ENCODE measurements around the gene UNC80.
A peak's percentile ranks its signal among the peaks of the same experiment; 100 is the strongest.
"Not testable (repeated sequence)": the region's sequence is repeated elsewhere in the genome, so short reads cannot be mapped to it uniquely, and the experiment has no call there.

UNC80 gene, protein sequence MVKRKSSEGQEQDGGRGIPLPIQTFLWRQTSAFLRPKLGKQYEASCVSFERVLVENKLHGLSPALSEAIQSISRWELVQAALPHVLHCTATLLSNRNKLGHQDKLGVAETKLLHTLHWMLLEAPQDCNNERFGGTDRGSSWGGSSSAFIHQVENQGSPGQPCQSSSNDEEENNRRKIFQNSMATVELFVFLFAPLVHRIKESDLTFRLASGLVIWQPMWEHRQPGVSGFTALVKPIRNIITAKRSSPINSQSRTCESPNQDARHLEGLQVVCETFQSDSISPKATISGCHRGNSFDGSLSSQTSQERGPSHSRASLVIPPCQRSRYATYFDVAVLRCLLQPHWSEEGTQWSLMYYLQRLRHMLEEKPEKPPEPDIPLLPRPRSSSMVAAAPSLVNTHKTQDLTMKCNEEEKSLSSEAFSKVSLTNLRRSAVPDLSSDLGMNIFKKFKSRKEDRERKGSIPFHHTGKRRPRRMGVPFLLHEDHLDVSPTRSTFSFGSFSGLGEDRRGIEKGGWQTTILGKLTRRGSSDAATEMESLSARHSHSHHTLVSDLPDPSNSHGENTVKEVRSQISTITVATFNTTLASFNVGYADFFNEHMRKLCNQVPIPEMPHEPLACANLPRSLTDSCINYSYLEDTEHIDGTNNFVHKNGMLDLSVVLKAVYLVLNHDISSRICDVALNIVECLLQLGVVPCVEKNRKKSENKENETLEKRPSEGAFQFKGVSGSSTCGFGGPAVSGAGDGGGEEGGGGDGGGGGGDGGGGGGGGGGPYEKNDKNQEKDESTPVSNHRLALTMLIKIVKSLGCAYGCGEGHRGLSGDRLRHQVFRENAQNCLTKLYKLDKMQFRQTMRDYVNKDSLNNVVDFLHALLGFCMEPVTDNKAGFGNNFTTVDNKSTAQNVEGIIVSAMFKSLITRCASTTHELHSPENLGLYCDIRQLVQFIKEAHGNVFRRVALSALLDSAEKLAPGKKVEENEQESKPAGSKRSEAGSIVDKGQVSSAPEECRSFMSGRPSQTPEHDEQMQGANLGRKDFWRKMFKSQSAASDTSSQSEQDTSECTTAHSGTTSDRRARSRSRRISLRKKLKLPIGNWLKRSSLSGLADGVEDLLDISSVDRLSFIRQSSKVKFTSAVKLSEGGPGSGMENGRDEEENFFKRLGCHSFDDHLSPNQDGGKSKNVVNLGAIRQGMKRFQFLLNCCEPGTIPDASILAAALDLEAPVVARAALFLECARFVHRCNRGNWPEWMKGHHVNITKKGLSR (N-terminal part only)

DNA sequence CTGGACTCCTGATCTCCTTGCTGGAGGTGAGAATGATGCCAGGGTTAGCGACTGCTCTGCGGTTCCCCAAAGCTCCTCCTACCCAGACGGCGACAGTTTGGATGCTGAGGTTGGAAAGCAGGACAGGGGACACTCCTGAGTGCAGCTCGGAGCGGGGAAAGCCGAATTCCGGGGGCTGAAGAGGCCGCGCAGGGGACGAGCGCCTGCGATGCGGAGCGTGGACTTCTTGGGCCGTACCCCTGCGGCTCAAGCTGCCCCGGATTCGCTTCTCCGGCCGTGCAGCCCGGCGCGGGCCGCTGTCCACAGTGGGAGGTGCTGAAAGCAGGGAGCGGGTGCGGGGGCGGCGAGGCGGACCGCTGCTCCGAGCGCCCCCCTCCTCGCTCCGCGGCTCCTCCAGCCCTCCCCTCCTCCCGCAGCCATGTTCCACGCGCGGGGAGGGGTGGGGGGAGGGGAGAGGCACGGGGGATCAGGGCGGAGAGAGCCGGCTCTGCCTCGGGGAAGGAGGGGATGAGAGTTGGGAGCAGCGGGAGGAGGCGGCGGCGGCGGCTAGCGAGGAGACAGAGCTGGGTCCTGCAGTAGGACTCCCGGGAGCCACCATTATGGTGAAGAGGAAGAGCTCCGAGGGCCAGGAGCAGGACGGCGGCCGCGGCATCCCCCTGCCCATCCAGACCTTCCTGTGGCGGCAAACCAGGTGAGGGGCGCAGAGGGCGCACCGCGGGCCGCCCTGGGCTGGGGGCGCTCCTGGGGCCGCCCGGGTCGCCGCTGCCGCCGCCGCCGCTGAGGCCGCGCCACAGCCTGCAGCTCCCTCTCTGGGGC is at the start of gene UNC80:
Gene UNC80 (plus strand): TSS at position 359 of the 816 bp plus-strand sequence. CDS start 241 bp downstream, at position 600.
- DNase-seq = peak in 49 of 51 donors; percentile 5 to 83 (median 56)

DNA sequence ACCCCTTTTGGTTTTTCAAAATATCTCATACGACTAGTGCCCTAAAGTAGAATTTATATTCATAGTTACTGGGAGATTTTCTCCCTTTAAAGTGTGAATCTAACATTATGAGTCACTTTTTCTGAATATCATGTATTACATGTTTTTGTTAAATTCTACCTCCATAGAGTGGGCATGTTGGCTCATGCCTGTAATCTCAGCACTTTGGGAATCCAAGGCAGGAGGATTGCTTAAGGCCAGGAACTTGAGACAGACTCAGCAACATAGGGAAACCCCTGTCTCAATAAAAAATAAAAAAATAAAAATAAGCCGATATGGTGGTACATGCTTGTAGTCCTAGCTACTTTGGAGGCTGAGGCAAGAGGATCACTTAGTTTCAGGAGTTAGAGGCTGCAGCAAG is 45.3 kb upstream of the UNC80 start:
- DNase-seq = no peak

DNA sequence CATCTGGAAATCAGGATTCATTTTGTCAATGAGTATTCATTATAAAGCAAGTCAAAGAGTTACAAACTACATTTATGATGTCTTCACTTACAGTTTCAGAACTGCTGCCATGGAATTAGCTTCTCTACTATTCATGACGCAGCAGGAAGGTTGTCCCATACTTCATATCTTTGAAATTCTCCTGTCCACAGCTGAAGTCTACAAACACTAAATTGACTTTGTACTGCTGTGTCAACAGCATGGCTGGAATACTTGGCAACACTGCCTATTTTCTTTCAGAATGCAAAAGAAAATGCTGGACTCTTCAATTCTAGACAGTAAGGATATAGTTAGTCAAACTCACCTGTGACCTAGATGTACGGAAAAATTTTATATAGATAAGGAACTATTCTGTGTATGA is 44.6 kb upstream of the UNC80 start:
- DNase-seq = no peak

DNA sequence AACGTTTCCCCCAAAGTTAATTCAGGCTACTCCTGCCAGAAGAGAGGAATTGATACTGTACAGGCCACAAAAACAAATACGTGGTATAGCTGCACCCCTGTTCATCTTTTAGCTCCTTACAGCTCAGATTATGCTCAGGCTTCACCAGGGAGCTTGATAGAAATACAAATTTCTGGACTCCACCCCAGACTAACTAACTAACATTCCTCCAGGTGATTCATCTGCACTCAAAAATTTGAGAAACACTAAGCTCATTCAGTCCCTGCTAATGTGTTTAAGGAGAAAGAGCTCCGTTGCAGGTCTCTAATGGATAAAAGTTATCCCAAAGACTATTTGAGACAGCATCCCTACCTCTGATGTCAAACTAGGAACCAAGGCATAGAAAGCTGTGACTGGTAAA is 36.8 kb upstream of the UNC80 start:
- no peak for DNase-seq

DNA sequence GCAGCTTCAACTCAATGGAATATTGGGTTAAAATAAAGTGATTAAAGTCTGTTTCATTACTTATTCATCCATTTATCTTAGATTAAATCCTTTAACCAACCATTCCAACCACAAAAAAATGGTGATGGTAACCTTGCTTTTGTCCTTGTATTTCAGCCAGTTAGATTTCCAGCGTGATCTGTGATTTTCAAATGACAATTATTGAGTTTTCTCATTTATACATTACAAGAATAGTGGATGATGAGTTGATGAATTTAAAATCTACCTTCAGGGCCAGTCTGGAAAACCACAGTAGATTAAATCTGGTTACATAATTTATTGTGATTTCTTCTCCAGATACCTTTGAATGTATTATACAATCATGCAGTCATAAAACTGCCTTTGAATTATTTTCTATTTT is 29.7 kb upstream of the UNC80 start:
- no peak for DNase-seq

DNA sequence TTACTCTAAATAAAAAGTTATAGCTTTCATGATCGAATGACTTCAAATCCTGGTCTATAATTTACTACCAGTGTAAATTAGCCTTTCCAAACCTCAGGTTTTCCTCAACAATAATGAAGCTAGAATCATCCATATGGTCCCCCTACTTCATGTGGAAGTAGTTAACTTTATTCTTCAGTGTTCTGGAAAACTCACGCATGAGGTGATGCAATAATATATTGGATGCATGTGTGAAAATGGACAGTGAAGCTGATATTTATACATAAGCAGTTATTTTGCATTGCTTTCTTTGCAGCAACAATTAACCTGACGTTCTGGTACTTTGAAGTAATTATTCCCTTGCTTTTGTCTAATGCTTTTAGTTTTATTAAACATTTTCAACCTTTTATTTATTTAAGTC is 18.6 kb upstream of the UNC80 start:
- no peak for DNase-seq

DNA sequence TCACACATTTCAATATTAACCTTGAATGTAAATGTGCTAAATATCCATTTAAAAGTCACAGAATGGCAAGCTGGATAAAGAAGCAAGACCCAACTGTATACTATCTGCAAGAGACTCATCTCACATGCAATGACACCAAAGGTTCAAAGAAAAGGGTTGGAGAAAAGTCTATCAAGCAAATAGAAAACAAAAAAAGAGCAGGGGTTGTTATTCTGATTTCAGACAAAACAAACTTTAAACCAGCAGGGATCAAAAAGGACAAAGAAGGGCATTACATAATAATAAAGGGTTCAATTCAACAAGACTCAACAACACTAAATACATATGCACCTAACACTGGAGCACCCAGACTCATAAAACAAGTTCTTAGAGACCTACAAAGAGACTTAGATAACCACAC is 14.5 kb upstream of the UNC80 start:
- DNase-seq = no peak

DNA sequence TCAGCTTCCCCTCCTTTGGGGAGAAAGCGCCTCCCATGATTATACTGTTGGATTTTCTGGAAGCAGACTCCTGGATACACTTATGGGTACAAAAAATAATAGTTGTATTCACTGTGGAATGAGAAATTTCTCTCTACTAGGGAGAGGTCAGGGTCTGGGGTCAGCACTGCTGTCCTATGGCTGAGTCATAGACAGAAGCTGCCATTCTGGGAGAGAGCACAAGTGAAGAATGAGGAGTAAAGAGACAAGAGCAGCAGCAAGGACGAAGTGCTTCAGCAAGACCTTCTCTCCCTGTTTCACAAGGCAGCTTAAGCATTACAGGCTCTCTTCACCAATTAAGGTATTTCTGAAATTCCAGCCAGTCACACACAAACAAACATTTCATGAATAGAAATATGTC is 10.1 kb upstream of the UNC80 start:
- DNase-seq = no peak

DNA sequence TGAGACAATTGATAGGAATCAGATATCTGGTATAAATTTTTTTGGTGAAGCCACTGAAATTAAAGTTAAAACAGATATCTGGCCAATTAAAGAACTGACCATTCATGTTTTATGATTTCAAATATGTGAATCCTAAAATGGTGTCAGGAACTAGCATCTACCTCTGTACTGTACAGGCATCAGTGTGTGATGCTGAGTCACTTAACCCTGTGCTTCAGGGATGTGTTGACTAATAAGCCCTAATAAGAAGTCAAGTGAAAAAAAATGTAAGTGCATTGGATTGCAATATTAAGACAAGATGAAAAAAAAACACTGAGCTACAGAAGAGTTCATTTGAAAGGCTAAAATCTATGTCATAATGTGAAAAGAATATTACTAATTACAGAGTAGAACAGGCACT is 9.1 kb upstream of the UNC80 start:
- DNase-seq = no peak

DNA sequence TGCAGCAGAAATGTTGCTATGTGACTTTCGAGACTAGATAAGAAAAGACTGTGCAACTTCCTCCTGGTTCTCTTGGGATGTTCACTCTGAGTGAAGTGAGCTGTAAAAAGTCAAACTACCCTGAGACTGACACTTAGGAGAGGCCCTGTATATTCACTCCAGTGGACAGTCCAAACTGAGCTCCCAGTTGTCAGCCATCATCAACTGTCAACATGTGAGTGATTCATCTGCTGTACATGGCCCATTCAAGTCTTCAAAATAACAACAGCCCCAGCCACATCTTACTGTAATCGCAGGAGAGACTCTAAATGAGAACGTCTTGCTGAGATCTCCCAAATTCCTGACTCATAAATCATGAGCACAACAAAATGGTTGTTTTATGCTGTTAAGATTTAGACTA is 8.5 kb upstream of the UNC80 start:
- no peak for DNase-seq

DNA sequence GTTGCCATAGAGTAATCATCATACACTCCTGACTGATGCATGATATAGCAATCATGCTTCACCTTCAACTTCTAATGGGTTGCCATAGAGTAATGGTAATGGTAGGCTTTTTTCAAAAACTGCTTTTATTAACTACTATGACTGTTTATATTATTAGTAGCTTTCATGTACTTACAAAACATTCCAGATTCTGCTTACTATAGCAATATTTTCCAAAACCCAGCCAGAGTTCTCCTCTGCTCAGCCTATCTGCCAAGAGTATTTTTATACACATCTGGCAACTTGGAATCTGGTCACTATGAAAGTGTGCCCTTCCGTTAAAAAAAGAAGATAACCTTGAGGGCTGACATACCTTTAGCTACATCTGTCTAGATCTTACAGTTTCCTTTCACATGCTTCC is 5.0 kb upstream of the UNC80 start:
- no peak for DNase-seq

DNA sequence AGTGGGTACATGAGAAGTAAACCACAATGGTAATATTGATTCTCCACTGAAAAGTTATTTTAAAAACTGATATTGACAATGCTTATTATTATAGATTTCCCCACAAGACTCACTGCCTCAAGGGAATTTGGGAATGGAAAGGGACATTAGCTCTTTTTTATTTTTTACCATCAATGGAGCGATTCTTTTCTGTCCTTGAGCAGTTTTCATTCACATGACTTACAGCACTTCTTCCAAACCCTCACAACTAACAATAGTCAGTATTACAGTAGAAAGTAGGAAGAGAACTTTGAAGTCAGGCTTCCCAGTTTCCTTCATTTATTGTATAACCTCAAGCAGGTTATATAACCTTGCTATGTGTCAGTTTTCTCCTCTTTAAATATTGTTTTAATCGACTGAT is 4.3 kb upstream of the UNC80 start:
- no peak for DNase-seq

DNA sequence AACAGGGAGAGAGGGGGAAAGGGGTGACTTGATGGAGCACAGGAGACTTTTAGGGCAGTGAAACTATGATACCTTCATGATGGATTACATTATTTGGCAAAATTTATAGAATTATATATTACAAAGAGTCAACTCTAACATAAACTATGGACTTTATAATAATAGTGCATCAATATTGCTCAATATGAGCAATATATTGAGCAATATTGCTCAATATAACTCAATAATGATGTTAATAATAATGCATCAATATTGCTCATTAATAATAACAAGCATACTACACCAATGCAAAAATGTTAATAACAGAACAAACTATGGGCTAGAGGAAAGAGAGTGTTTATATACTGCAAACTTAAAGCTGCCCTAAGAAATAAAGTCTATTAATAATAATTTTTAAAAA is 3.1 kb upstream of the UNC80 start:
- DNase-seq = no peak

DNA sequence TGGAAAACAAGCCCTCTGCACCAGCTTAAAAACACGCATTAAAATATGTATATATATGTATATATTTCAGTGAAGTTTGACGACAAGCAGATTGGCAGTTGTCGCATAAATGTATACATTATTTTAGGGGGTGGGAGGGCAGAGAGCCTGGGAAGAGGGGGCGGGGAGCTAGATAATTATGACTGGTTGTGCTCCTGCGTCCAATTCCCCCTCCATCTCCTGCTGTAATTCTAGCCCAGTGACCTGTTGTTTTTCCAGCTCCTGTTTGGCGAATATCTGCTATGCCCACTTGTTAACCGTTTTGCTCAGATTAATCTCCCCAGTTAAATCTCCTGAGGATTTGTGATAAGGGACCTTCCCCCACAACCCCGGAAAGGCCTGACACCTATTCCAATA is 656 bp downstream of the UNC80 start:
- peak in 6 of 51 donors; percentile 1 to 27 (median 13) for DNase-seq

DNA sequence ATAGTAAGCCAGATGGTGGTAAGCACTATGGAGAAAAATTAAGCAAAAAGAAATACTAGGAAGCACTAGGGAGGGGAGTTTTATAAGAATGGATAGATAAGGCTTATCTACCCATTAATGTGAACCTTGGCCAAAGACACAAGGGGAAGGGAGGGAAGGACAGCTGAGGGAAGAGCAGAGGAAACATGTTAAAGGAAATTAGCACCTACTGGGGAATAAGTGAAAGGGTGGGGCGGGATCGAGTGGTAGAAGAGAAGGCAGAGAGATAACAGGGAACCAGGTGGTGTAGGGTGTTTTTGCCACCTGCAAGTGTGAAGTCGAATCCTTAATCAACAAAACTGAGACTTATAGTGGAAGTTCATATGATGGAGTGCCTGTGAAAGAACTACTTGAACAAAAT is 1.7 kb downstream of the UNC80 start:
- DNase-seq = peak in 1 of 51 donors; percentile 12

DNA sequence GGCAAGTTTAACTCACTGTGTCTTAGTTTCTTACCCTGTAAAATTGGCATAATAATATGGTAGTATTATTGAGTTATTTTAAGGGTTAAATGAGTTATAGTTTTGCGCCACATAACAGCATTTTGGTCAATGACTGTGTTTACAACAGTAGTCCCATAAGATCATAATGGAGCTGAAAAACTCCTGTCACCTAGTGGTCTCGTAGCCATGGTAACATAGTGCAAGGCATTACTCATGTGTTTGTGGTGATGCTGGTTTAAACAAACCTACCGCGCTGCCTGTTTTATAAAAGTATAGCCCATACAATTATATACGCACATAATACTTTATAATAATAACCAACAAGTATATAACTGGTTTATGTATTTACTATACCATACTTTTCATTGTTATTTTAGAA is 15.8 kb downstream of the UNC80 start:
- DNase-seq = no peak

DNA sequence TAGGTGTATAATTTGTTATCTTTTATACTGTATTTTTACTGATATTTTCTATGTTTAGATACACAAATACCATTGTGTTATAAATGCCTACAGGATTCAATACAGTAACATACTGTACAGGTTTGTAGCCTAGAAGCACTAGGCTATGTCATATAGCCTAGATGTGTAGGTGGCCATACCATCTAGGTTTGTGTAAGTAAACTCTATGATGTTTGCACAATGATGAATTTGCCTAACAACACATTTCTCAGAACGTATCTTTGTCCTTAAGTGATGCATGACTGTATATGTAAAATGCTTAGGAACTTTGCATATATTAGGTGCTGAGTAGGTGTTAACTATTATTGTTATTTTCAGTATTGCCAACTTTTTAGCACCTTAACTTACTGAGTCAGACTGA is 17.3 kb downstream of the UNC80 start:
- no peak for DNase-seq

DNA sequence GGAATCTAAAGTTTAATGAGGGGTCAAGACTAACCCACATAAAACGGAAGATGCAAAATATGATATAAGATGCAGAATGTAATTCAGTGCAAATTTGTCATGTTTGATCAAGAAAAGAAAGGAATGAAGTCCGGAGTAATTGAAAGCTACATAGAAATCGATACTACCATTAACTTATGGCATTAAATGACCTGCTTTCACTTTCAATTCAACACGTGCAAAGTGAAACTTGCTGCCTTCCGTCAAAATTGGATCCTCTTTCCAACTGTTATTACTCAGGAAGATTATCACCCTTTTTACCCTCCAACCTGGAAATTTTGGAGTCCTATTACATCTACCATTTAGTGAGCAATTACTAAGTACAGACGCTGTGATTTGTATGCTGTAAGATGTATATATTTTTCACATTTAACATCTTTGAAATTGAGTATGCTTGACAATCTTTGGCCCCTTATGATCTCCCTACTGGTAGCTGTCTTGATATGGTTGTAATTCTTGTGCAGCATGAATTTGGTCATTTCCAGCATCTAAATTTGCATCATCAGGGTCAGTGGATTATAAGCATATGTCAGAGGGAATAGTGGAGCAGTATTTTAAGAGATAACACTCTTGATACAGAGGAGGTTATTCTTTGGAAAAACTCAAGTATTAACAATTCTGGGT is 18.6 kb downstream of the UNC80 start:
- no peak for DNase-seq

DNA sequence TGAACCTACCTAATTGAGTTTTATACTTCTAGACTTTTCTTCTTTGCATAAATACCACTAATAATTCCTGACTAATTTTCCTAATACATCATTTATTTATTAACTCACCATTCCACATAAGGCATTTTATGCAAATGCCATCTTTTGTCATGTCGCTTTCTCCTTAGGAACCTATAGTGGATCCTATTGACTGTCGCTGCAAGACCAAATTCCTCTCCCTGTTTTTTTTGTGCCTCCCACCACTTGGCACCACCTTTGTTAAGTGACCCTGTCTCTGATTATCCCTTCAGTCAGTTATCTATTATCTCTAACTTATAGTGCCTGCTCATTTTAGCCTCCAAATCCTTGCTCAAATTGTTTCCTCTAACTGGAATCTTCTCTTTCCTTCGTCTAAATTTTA is 19.5 kb downstream of the UNC80 start:
- DNase-seq = no peak

DNA sequence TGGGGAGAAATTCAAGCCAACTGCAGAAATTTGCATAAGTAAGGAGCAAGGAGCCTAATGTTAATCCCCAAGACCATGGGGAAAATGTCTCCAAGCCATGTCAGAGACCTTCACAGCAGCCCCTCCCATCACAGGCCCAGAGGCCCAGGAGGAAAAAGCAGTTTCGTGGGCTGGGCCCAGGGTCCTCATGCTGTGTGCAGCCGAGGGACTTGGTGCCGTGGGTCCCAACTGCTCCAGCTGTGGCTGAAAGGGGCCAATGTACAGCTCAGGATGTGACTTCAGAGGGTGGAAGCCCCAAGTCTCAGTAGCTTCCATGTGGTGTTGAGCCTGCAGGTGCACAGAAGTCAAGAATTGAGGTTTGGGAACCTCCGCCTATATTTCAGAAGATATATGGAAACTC is 23.8 kb downstream of the UNC80 start:
- DNase-seq = not testable (repeated sequence)

DNA sequence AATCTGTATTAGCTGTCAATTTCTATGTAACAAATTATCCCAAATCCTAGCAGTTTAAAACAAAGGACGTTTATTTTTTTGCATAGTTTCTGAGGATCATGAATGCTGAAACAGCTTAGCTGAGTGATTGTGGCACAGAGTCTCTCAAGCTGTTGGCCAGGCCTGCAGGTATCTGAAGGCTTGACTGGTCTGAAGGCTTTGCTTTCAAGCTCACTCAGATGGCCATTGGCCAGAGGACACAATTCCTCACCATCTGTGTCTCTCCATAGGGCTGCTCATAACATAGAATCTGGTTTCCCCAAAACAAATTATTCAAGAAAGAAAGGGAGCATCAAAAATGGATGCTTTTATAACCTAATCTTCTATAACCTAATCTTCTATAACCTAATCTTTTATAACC is 33.7 kb downstream of the UNC80 start:
- DNase-seq = no peak
